Mesothelial cell of epicardium (in vitro differentiated cells): ENCODE data around the gene ENTPD1. TPM values are rescaled to one million over a fixed set of nuclear protein-coding genes. Genes with fewer than 3 reads are reported as not detected.

Experiments
- DNase-seq, 2 experiments: peaks; one replicate each; pipeline ENCODE4 v3.0.0; 2021; ENCODE audit warnings: low spot score in 2 of 2; ENCODE audit not compliant: unreplicated experiment in 2 of 2
- H3K27ac Mint-ChIP-seq: 2 replicates; pipeline ENCODE4 v1.8.0; 2021; ENCODE audit warnings: mixed read lengths
- H3K27me3 Mint-ChIP-seq: 2 replicates; pipeline ENCODE4 v1.8.0; 2021; ENCODE audit warnings: low read depth, mixed read lengths
- H3K36me3 Mint-ChIP-seq: 2 replicates; pipeline ENCODE4 v1.8.0; 2021; ENCODE audit warnings: mixed read lengths
- H3K4me1 Mint-ChIP-seq: 2 replicates; pipeline ENCODE4 v1.8.0; 2021; ENCODE audit warnings: mixed read lengths
- H3K4me3 Mint-ChIP-seq: 2 replicates; pipeline ENCODE4 v1.8.0; 2021; ENCODE audit warnings: mild to moderate bottlenecking, moderate library complexity, mixed read lengths
- H3K9me3 Mint-ChIP-seq: 2 replicates; pipeline ENCODE4 v1.8.0; 2021; ENCODE audit warnings: mixed read lengths
- total RNA-seq: library from RNA; stranded (reverse); gene quantifications from 3 replicates; pipeline ENCODE4 v1.2.1, GENCODE V29; 2021
- TF ChIP-seq, protein P1 (sequence below): fragments of 200-600 bp; sonication (generic); IDR thresholded peaks from one replicate; pipeline ENCODE4 v1.5.0; 2021; ENCODE audit warnings: antibody characterized with exemption; ENCODE audit not compliant: unreplicated experiment

The ENTPD1 gene
- total RNA-seq, 1 donor from 2014 or later: 1.1 TPM

DNA sequence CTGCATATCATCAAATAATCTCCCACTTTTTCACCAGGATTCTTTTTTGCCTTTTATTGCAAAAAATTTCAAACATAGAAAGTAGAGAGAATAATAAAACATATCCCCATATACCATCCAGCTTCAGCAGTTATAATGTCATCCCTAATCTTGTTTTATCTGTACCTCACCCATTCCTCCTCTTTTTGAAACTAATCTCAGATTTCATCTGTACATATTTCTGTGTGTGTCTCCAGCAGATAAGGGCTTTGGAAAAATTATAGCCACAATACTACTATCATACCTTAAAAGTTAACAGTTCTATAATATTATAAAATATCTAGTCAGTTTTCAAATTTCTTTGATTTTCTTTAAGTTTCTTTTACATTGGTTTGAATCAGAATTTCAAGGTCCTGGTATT is 7.6 kb upstream of the ENTPD1 start:
- TF ChIP-seq, protein P1, sequence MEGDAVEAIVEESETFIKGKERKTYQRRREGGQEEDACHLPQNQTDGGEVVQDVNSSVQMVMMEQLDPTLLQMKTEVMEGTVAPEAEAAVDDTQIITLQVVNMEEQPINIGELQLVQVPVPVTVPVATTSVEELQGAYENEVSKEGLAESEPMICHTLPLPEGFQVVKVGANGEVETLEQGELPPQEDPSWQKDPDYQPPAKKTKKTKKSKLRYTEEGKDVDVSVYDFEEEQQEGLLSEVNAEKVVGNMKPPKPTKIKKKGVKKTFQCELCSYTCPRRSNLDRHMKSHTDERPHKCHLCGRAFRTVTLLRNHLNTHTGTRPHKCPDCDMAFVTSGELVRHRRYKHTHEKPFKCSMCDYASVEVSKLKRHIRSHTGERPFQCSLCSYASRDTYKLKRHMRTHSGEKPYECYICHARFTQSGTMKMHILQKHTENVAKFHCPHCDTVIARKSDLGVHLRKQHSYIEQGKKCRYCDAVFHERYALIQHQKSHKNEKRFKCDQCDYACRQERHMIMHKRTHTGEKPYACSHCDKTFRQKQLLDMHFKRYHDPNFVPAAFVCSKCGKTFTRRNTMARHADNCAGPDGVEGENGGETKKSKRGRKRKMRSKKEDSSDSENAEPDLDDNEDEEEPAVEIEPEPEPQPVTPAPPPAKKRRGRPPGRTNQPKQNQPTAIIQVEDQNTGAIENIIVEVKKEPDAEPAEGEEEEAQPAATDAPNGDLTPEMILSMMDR: no peak
- Mint-ChIP-seq H3K27ac (no peak overlapping the region), H3K4me3 (no peak overlapping the region), H3K4me1 (no peaks in the 10 kb centered on the region), H3K36me3 (no peaks in the 10 kb centered on the region), H3K9me3 (no peaks in the 10 kb centered on the region), H3K27me3 (no peaks in the 10 kb centered on the region)
- no peak for DNase-seq

DNA sequence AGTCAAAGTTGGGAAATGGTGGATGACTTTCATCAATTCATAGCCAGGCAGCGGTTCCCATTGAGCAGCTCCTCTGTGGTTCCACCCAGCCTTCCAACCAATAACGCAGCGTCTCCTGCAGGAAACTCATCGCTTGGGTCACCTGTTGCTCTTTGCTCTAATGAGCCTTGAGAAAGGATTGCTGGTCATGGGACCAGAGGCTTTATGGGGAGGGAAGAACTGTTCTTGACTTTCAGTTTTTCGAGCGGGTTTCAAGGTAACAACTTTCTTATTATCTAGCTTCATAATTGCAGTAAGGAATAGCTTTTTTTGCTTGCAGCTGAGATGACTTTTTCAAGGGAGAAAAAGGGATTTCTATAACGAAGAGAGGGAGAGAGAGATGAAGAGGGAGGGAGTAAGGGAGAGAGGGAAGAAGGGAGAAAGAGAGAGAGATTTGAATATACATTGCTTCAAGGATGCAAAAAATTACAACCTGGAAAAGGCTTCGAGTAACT is 405 bp upstream of the ENTPD1 start:
- H3K9me3 Mint-ChIP-seq: no peaks in the 10 kb centered on the region
- H3K4me1 Mint-ChIP-seq: peaks cover 14% of the 10 kb centered on the region
- peaks cover 30% of the 10 kb centered on the region for H3K27me3 Mint-ChIP-seq
- TF ChIP-seq, protein P1: no peak
- DNase-seq: no peak
- peak overlapping the region; percentile 51 for H3K4me3 Mint-ChIP-seq
- H3K36me3 Mint-ChIP-seq: no peaks in the 10 kb centered on the region
- no peak overlapping the region for H3K27ac Mint-ChIP-seq

DNA sequence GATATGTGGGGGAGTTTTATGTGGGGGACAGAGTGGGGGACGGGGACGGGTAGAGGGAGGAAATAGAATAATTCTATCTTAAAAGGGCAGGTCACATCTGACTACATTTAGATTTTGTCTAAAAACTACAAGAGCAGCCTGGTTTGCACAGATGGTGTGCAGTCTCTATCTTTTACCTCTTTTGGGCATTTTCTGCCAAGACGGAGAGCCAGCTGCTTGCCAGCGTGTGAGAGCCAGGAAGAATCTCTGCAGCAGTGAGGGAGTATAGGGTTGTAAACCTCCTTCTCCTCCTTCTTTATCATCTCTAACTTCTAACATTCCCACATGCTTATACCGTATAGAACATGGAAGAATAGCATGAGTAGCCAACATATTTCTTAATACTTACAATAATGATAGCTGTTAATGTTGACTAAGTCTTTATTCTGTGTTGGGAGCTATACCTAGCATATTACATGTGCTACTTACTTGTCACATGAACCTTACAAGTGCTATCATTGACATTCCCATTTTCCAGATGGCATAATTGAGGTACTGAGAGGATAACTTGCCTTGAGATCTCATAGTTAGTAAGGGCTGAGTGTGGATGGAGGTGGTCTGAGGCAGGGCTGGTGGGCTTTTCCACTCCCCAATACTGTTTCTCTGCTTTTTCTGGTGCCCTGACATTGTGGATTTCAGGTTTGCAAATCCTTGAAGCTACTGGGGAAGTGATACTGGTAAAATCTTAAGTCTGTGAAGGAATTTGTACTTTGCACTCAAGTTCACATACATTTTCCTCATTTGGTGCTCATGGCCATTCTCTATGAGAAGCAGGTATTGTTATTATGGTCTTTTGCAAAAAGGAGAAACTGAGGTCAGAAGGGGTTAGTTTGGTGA is 1.1 kb downstream of the ENTPD1 start:
- Mint-ChIP-seq H3K36me3 (no peaks in the 10 kb centered on the region), H3K4me1 (peaks cover 14% of the 10 kb centered on the region), H3K9me3 (no peaks in the 10 kb centered on the region), H3K27me3 (peaks cover 30% of the 10 kb centered on the region), H3K27ac (no peak overlapping the region), H3K4me3 (peak overlapping the region; percentile 51)
- TF ChIP-seq, protein P1: no peak
- DNase-seq: no peak

DNA sequence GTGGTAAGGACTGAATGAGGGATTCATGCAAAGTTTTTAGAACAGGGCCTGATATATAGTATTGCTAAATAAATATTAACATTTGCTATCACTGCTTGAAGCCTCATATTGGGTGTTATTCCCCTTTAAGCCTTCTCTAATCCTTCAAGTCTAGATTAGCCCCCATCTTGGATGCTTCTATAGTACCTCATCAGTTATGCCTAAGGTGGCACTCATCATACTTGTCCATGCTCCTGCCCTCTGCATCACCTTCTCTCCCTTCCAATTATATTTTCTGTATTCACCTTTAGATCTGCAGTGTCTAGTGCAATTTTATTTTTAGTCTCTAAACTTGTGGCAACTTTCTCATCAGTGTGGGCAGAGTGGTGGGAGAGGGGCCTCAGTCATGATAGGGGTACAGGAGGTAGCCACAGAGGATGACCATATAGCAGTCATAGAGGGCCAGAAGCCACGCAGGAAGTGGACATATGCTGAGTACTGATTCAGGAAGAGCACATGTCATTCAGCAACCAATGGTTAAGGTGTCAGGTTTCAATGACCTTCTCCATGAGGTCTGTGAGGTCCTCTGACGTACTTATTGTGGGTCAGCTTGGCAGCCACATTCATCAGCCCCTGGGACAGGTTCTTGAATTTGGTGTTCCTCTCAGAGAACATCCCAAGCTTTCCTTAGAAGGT is 2.5 kb downstream of the ENTPD1 start:
- Mint-ChIP-seq H3K9me3 (no peaks in the 10 kb centered on the region), H3K27ac (no peak overlapping the region), H3K27me3 (peaks cover 30% of the 10 kb centered on the region), H3K4me1 (peaks cover 14% of the 10 kb centered on the region), H3K4me3 (no peak overlapping the region), H3K36me3 (no peaks in the 10 kb centered on the region)
- TF ChIP-seq, protein P1: no peak
- no peak for DNase-seq

DNA sequence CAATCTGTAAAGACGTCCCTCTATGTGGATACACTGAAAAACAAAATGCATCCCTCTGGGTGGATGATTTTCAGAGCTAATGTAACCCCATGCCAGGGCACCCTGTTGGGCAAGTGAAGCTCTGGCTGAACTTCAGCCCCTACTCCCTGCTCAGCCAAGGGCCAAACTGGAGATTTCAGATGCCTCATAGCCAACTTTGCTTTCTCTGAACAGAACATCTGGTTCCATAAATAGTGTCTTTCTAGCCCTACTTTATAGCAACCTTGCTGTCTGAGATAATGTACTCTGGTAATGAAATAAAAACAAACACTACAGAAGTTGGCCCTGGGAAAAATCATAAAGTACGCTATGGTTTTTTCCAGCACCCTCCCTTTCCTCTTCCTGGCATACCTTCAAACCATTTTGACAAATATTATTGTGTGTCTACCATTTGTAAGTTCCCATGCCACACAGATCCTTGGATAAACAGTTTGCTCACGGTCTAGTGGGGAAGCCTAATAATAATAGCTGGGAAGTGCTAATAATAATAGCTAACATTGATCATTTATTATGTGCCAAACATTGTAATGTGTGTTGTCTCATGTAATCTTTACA is 3.4 kb downstream of the ENTPD1 start:
- Mint-ChIP-seq H3K36me3 (no peaks in the 10 kb centered on the region), H3K4me1 (peaks cover 14% of the 10 kb centered on the region), H3K27ac (no peak overlapping the region), H3K27me3 (peaks cover 32% of the 10 kb centered on the region), H3K9me3 (no peaks in the 10 kb centered on the region), H3K4me3 (no peak overlapping the region)
- TF ChIP-seq, protein P1: no peak
- DNase-seq: no peak
